H9 (cell line): ENCODE results near the gene KIAA1328. TPM values are rescaled to one million over a fixed set of nuclear protein-coding genes. Genes with fewer than 3 reads are reported as not detected.
A peak's percentile ranks its signal among the peaks of the same experiment; 100 is the strongest.

Experiments used
- DNase-seq: peaks from one replicate; pipeline ENCODE4 v3.0.0-alpha.2; 2017
- H2AFZ ChIP-seq: one replicate; pipeline ENCODE4 v1.6.1; 2013; ENCODE audit warnings: mild to moderate bottlenecking, low read length, control low read depth, moderate library complexity
- H2AK5ac ChIP-seq: 2 replicates; pipeline ENCODE4 v1.6.1; 2013; ENCODE audit warnings: low read length, control low read depth, mixed read lengths; ENCODE audit not compliant: insufficient read length
- H2BK120ac ChIP-seq: one replicate; pipeline ENCODE4 v1.6.1; 2013; ENCODE audit warnings: low read depth, mild to moderate bottlenecking, low read length, control low read depth, inconsistent platforms; ENCODE audit not compliant: poor library complexity, severe bottlenecking
- H2BK12ac ChIP-seq: 2 replicates; pipeline ENCODE4 v1.6.1; 2013; ENCODE audit warnings: low read length, control low read depth, mixed read lengths, low read depth; ENCODE audit not compliant: insufficient read length
- H2BK15ac ChIP-seq: 2 replicates; pipeline ENCODE4 v1.6.1; 2013; ENCODE audit warnings: low read depth, low read length, control low read depth
- H2BK20ac ChIP-seq: one replicate; pipeline ENCODE4 v1.6.1; 2013; ENCODE audit warnings: low read depth, mild to moderate bottlenecking, low read length, control low read depth, inconsistent platforms; ENCODE audit not compliant: poor library complexity, severe bottlenecking
- H2BK5ac ChIP-seq: 2 replicates; pipeline ENCODE4 v1.6.1; 2013; ENCODE audit warnings: low read length, control low read depth, mixed read lengths; ENCODE audit not compliant: insufficient read length
- H3K14ac ChIP-seq: 2 replicates; pipeline ENCODE4 v1.6.1; 2013; ENCODE audit warnings: low read length, control low read depth; ENCODE audit not compliant: insufficient read depth
- H3K18ac ChIP-seq: 2 replicates; pipeline ENCODE4 v1.6.1; 2013; ENCODE audit warnings: low read depth, mild to moderate bottlenecking, mixed read lengths, low read length, control low read depth; ENCODE audit not compliant: insufficient read length
- H3K23ac ChIP-seq: 2 replicates; pipeline ENCODE4 v1.6.1; 2013; ENCODE audit warnings: low read length, control low read depth, mixed read lengths, low read depth; ENCODE audit not compliant: insufficient read length
- H3K23me2 ChIP-seq: 2 replicates; pipeline ENCODE4 v1.6.1; 2013; ENCODE audit warnings: low read depth, mild to moderate bottlenecking, mixed read lengths, low read length, control low read depth; ENCODE audit not compliant: insufficient read length, poor library complexity, severe bottlenecking
- H3K27ac ChIP-seq: 2 replicates; pipeline ENCODE4 v1.5.1; 2013; ENCODE audit warnings: low read length, control low read depth, mixed read lengths, low read depth; ENCODE audit not compliant: insufficient read length
- H3K27me3 ChIP-seq: 2 replicates; pipeline ENCODE4 v1.6.1; 2013; ENCODE audit warnings: low read length, control low read depth, inconsistent platforms; ENCODE audit not compliant: insufficient read depth
- H3K4ac ChIP-seq: 2 replicates; pipeline ENCODE4 v1.6.1; 2013; ENCODE audit warnings: low read depth, mild to moderate bottlenecking, control low read depth, inconsistent platforms, low read length, moderate library complexity
- H3K4me1 ChIP-seq: 2 replicates; pipeline ENCODE4 v1.6.1; 2013; ENCODE audit warnings: low read length, control low read depth, inconsistent platforms; ENCODE audit not compliant: insufficient read depth
- H3K4me2 ChIP-seq: 2 replicates; pipeline ENCODE4 v1.6.1; 2013; ENCODE audit warnings: low read length, control low read depth, mixed read lengths; ENCODE audit not compliant: insufficient read length, insufficient read depth
- H3K56ac ChIP-seq: 2 replicates; pipeline ENCODE4 v1.6.1; 2013; ENCODE audit warnings: low read depth, mild to moderate bottlenecking, mixed read lengths, low read length, control low read depth; ENCODE audit not compliant: insufficient read length
- H3K79me1 ChIP-seq: 2 replicates; pipeline ENCODE4 v1.6.1; 2013; ENCODE audit warnings: low read depth, mild to moderate bottlenecking, moderate library complexity, low read length, control low read depth, inconsistent platforms; ENCODE audit not compliant: insufficient read depth, poor library complexity, severe bottlenecking
- H3K79me2 ChIP-seq: 2 replicates; pipeline ENCODE4 v1.6.1; 2013; ENCODE audit warnings: low read length, control low read depth, inconsistent platforms; ENCODE audit not compliant: insufficient read depth
- H3K9ac ChIP-seq: 2 replicates; pipeline ENCODE4 v1.6.1; 2013; ENCODE audit warnings: low read length, control low read depth, mixed read lengths; ENCODE audit not compliant: insufficient read length; ENCODE audit errors: extremely low read depth
- H3K9me3 ChIP-seq: one replicate; pipeline ENCODE4 v1.6.1; 2013; ENCODE audit warnings: low read depth, low read length, inconsistent platforms; ENCODE audit not compliant: control insufficient read depth
- H3T11ph ChIP-seq: one replicate; pipeline ENCODE4 v1.6.1; 2013; ENCODE audit warnings: mild to moderate bottlenecking, low read length, control low read depth, inconsistent platforms
- H4K20me1 ChIP-seq: one replicate; pipeline ENCODE4 v1.6.1; 2013; ENCODE audit not compliant: control insufficient read depth, insufficient read length, insufficient read depth
- H4K5ac ChIP-seq: 2 replicates; pipeline ENCODE4 v1.6.1; 2013; ENCODE audit warnings: low read depth, mild to moderate bottlenecking, mixed read lengths, low read length, control low read depth; ENCODE audit not compliant: insufficient read length
- H4K8ac ChIP-seq: replicated peaks from 2 replicates; pipeline ENCODE4 v1.6.1; 2013; ENCODE audit warnings: low read length, control low read depth, mixed read lengths, low read depth; ENCODE audit not compliant: insufficient read length
- H4K91ac ChIP-seq: 2 replicates; pipeline ENCODE4 v1.6.1; 2013; ENCODE audit warnings: low read depth, mild to moderate bottlenecking, moderate library complexity, mixed read lengths, low read length, control low read depth; ENCODE audit not compliant: insufficient read length
- H3K27ac Mint-ChIP-seq, 3 experiments: 2 replicates in 2 of 3; 3 replicates in 1 of 3; pipeline ENCODE4 v1.8.0; 2020 to 2021; ENCODE audit warnings: mixed read lengths in 3 of 3, mild to moderate bottlenecking in 1 of 3, moderate library complexity in 1 of 3
- H3K27me3 Mint-ChIP-seq: 2 replicates; pipeline ENCODE4 v1.8.0; 2021; ENCODE audit warnings: low read depth, mild to moderate bottlenecking, moderate library complexity, mixed read lengths
- H3K36me3 Mint-ChIP-seq, 3 experiments: 2 replicates in 2 of 3; 3 replicates in 1 of 3; pipeline ENCODE4 v1.8.0; 2020 to 2021; ENCODE audit warnings: low read depth in 3 of 3, mixed read lengths in 3 of 3; ENCODE audit not compliant: insufficient read depth in 1 of 3
- H3K4me1 Mint-ChIP-seq, 2 experiments: 2 replicates each; pipeline ENCODE4 v1.8.0; 2020; ENCODE audit warnings: mixed read lengths in 2 of 2
- H3K4me3 Mint-ChIP-seq, 2 experiments: 2 replicates in 1 of 2; 3 replicates in 1 of 2; pipeline ENCODE4 v1.8.0; 2020 to 2021; ENCODE audit warnings: mild to moderate bottlenecking in 2 of 2, mixed read lengths in 2 of 2, moderate library complexity in 1 of 2
- H3K9me3 Mint-ChIP-seq, 2 experiments: 2 replicates in 1 of 2; 3 replicates in 1 of 2; pipeline ENCODE4 v1.8.0; 2020; ENCODE audit warnings: mild to moderate bottlenecking in 2 of 2, mixed read lengths in 2 of 2, moderate library complexity in 1 of 2
- WGBS: extraction: QIAGEN DNeasy Blood & Tissue Kit; methylation state at CpG from one replicate; pipeline ENCODE4 v1.1.7; 2013; ENCODE audit warnings: missing lambda C conversion rate, low lambda C conversion rate, mixed read lengths; ENCODE audit not compliant: insufficient read length; ENCODE audit errors: extremely low coverage; 5-methylcytosine and 5-hydroxymethylcytosine counted together
- total RNA-seq: library from RNA; stranded (reverse); gene quantifications from 2 replicates; pipeline ENCODE4 v1.2.1, GENCODE V29; 2021
- TF ChIP-seq, protein P1 (sequence below): fragments of 200-600 bp; sonication (generic); conservative IDR thresholded peaks from 3 replicates; pipeline ENCODE4 v1.8.0; 2021; ENCODE audit warnings: antibody characterized with exemption, mild to moderate bottlenecking

The KIAA1328 gene
- total RNA-seq, 1 experiment from 2014 or later, result 4.9 TPM

DNA sequence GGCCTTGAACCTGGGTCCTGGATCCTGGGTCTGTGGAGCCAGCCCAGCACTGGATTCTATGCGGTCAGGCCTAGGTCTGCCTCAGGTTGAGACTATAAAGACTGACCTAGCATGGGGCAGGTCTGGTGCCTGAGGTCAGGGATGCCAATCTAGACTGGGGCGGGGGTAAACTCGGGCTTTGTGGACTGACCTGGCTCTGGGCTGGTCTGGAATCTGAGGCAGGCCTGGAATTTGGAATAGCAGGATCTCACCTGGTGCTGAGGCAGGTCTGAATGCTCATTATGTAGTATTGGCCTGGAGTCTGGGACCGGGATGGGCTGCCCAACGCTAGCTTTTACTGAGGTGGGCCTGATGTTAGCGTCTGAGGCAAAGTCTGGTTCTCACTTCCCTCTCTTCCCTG, 256.0 kb downstream of the KIAA1328 start:
- no peak overlapping the region for H3T11ph ChIP-seq
- peak; percentile 89 for DNase-seq
- H3K4me1 Mint-ChIP-seq, result peaks cover 11 to 14% of the 10 kb centered on the region in 2 experiments

More for the DNA sequence above, 256.0 kb downstream of the KIAA1328 start:
- Histone ChIP-seq H2AFZ (no peak overlapping the region), H3K23me2 (no peaks in the 10 kb centered on the region), H4K8ac (no peak overlapping the region), H3K23ac (no peak overlapping the region), H3K27me3 (no peaks in the 10 kb centered on the region; the same call in 1 of the 2 replicates), H4K5ac (no peak overlapping the region), H3K79me2 (no peaks in the 10 kb centered on the region), H3K9me3 (no peaks in the 10 kb centered on the region), H4K91ac (no peak overlapping the region), H2BK12ac (no peak overlapping the region), H2BK120ac (no peak overlapping the region), H3K4ac (no peak overlapping the region), H3K4me1 (peaks cover 2% of the 10 kb centered on the region), H3K27ac (peak overlapping the region; percentile 50), H4K20me1 (no peaks in the 10 kb centered on the region), H3K56ac (no peak overlapping the region), H3K79me1 (no peaks in the 10 kb centered on the region), H3K14ac (no peak overlapping the region), H3K4me2 (peak overlapping the region; percentile 10), H2BK15ac (no peak overlapping the region), H2BK20ac (no peak overlapping the region), H2BK5ac (peak overlapping the region; percentile 49), H2AK5ac (no peak overlapping the region), H3K9ac (no peak overlapping the region), H3K18ac (peak overlapping the region; percentile 15)
- TF ChIP-seq, protein P1, sequence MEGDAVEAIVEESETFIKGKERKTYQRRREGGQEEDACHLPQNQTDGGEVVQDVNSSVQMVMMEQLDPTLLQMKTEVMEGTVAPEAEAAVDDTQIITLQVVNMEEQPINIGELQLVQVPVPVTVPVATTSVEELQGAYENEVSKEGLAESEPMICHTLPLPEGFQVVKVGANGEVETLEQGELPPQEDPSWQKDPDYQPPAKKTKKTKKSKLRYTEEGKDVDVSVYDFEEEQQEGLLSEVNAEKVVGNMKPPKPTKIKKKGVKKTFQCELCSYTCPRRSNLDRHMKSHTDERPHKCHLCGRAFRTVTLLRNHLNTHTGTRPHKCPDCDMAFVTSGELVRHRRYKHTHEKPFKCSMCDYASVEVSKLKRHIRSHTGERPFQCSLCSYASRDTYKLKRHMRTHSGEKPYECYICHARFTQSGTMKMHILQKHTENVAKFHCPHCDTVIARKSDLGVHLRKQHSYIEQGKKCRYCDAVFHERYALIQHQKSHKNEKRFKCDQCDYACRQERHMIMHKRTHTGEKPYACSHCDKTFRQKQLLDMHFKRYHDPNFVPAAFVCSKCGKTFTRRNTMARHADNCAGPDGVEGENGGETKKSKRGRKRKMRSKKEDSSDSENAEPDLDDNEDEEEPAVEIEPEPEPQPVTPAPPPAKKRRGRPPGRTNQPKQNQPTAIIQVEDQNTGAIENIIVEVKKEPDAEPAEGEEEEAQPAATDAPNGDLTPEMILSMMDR, result no peak
- Mint-ChIP-seq H3K27ac (peak overlapping the region; percentile 78 to 93 (median 85); a peak in 5 of 7 replicates), H3K36me3 (no peaks in the 10 kb centered on the region; a peak in 1 of 7 replicates), H3K4me3 (no peak overlapping the region), H3K9me3 (no peaks in the 10 kb centered on the region), H3K27me3 (no peaks in the 10 kb centered on the region)
- WGBS, result no CpG with 5 or more reads among the region's 6 CpGs
